Measurements from ENCODE around the gene ERCC4.

The ERCC4 gene

GRCh38 chr16:13921328-13921727, 1.4 kb downstream of the ERCC4 start:
- peak overlapping the region; percentile 94 for H3K4me3 Mint-ChIP-seq
- peaks cover 7% of the 10 kb centered on the region for H3K27me3 Mint-ChIP-seq (ENCODE audit: low read depth)
- peaks cover 9% of the 10 kb centered on the region for H3K36me3 Mint-ChIP-seq (ENCODE audit: low read depth)
- peaks cover 22% of the 10 kb centered on the region for H3K4me1 Mint-ChIP-seq (ENCODE audit: low read depth)
- H3K9me3 Mint-ChIP-seq = no peaks in the 10 kb centered on the region
- H3K27ac Mint-ChIP-seq = no peak overlapping the region

GRCh38 chr16:13923703-13924298, 3.8 kb downstream of the ERCC4 start:
- Mint-ChIP-seq H3K4me1 (ENCODE audit: low read depth) (peaks cover 23% of the 10 kb centered on the region), H3K4me3 (no peak overlapping the region), H3K9me3 (no peaks in the 10 kb centered on the region), H3K36me3 (ENCODE audit: low read depth) (peaks cover 15% of the 10 kb centered on the region), H3K27me3 (ENCODE audit: low read depth) (no peaks in the 10 kb centered on the region), H3K27ac (no peak overlapping the region)

- H3K9me3 Mint-ChIP-seq = no peaks in the 10 kb centered on the region
- H3K4me3 Mint-ChIP-seq = no peak overlapping the region
- peaks cover 16% of the 10 kb centered on the region for H3K36me3 Mint-ChIP-seq (ENCODE audit: low read depth)
- no peaks in the 10 kb centered on the region for H3K27me3 Mint-ChIP-seq (ENCODE audit: low read depth)
- H3K27ac Mint-ChIP-seq = no peak overlapping the region
- H3K4me1 Mint-ChIP-seq (ENCODE audit: low read depth) = peaks cover 6% of the 10 kb centered on the region
Measured at GRCh38 chr16:13926464-13926863, 6.5 kb downstream of the ERCC4 start.

GRCh38 chr16:13926891-13927290, 6.9 kb downstream of the ERCC4 start:
- peaks cover 16% of the 10 kb centered on the region for H3K36me3 Mint-ChIP-seq (ENCODE audit: low read depth)
- peaks cover 7% of the 10 kb centered on the region for H3K4me1 Mint-ChIP-seq (ENCODE audit: low read depth)
- H3K9me3 Mint-ChIP-seq = no peaks in the 10 kb centered on the region
- H3K4me3 Mint-ChIP-seq = no peak overlapping the region
- H3K27me3 Mint-ChIP-seq (ENCODE audit: low read depth) = no peaks in the 10 kb centered on the region
- H3K27ac Mint-ChIP-seq = no peak overlapping the region

- Mint-ChIP-seq H3K9me3 (no peaks in the 10 kb centered on the region), H3K27ac (no peak overlapping the region), H3K27me3 (ENCODE audit: low read depth) (no peaks in the 10 kb centered on the region), H3K4me1 (ENCODE audit: low read depth) (peaks cover 10% of the 10 kb centered on the region), H3K4me3 (no peak overlapping the region), H3K36me3 (ENCODE audit: low read depth) (peaks cover 16% of the 10 kb centered on the region)
Measured at GRCh38 chr16:13928646-13929045, 8.7 kb downstream of the ERCC4 start.

GRCh38 chr16:13931845-13932244, 11.9 kb downstream of the ERCC4 start:
- no peak overlapping the region for H3K4me3 Mint-ChIP-seq
- H3K9me3 Mint-ChIP-seq = no peaks in the 10 kb centered on the region
- no peak overlapping the region for H3K27ac Mint-ChIP-seq
- peaks cover 8% of the 10 kb centered on the region for H3K4me1 Mint-ChIP-seq (ENCODE audit: low read depth)
- peaks cover 17% of the 10 kb centered on the region for H3K36me3 Mint-ChIP-seq (ENCODE audit: low read depth)
- no peaks in the 10 kb centered on the region for H3K27me3 Mint-ChIP-seq (ENCODE audit: low read depth)

- Mint-ChIP-seq H3K27ac (no peak overlapping the region), H3K4me1 (ENCODE audit: low read depth) (peaks cover 8% of the 10 kb centered on the region), H3K27me3 (ENCODE audit: low read depth) (no peaks in the 10 kb centered on the region), H3K36me3 (ENCODE audit: low read depth) (peaks cover 29% of the 10 kb centered on the region), H3K4me3 (no peak overlapping the region), H3K9me3 (no peaks in the 10 kb centered on the region)
Measured at GRCh38 chr16:13935408-13935807, 15.5 kb downstream of the ERCC4 start.

GRCh38 chr16:13936155-13936554, 16.2 kb downstream of the ERCC4 start:
- Mint-ChIP-seq H3K27ac (no peak overlapping the region), H3K4me1 (ENCODE audit: low read depth) (peaks cover 8% of the 10 kb centered on the region), H3K4me3 (no peak overlapping the region), H3K9me3 (no peaks in the 10 kb centered on the region), H3K27me3 (ENCODE audit: low read depth) (no peaks in the 10 kb centered on the region), H3K36me3 (ENCODE audit: low read depth) (peaks cover 26% of the 10 kb centered on the region)

- Mint-ChIP-seq H3K4me1 (ENCODE audit: low read depth) (peaks cover 8% of the 10 kb centered on the region), H3K36me3 (ENCODE audit: low read depth) (peaks cover 26% of the 10 kb centered on the region), H3K27me3 (ENCODE audit: low read depth) (no peaks in the 10 kb centered on the region), H3K27ac (no peak overlapping the region), H3K4me3 (no peak overlapping the region), H3K9me3 (no peaks in the 10 kb centered on the region)
Measured at GRCh38 chr16:13936596-13937081, 16.7 kb downstream of the ERCC4 start.

GRCh38 chr16:13937411-13937810, 17.5 kb downstream of the ERCC4 start:
- no peaks in the 10 kb centered on the region for H3K9me3 Mint-ChIP-seq
- H3K4me3 Mint-ChIP-seq = no peak overlapping the region
- no peak overlapping the region for H3K27ac Mint-ChIP-seq
- peaks cover 26% of the 10 kb centered on the region for H3K36me3 Mint-ChIP-seq (ENCODE audit: low read depth)
- H3K27me3 Mint-ChIP-seq (ENCODE audit: low read depth) = no peaks in the 10 kb centered on the region
- peaks cover 4% of the 10 kb centered on the region for H3K4me1 Mint-ChIP-seq (ENCODE audit: low read depth)

- Mint-ChIP-seq H3K36me3 (ENCODE audit: low read depth) (peaks cover 31% of the 10 kb centered on the region), H3K9me3 (no peaks in the 10 kb centered on the region), H3K27me3 (ENCODE audit: low read depth) (no peaks in the 10 kb centered on the region), H3K4me1 (ENCODE audit: low read depth) (peaks cover 4% of the 10 kb centered on the region), H3K4me3 (no peak overlapping the region), H3K27ac (no peak overlapping the region)
Measured at GRCh38 chr16:13938480-13938879, 18.5 kb downstream of the ERCC4 start.

GRCh38 chr16:13939821-13940220, 19.9 kb downstream of the ERCC4 start:
- peaks cover 36% of the 10 kb centered on the region for H3K36me3 Mint-ChIP-seq (ENCODE audit: low read depth)
- H3K27ac Mint-ChIP-seq = no peak overlapping the region
- H3K27me3 Mint-ChIP-seq (ENCODE audit: low read depth) = no peaks in the 10 kb centered on the region
- no peak overlapping the region for H3K4me3 Mint-ChIP-seq
- peaks cover 4% of the 10 kb centered on the region for H3K4me1 Mint-ChIP-seq (ENCODE audit: low read depth)
- H3K9me3 Mint-ChIP-seq = peaks cover 3% of the 10 kb centered on the region

- Mint-ChIP-seq H3K9me3 (peaks cover 3% of the 10 kb centered on the region), H3K4me3 (no peak overlapping the region), H3K27me3 (ENCODE audit: low read depth) (no peaks in the 10 kb centered on the region), H3K36me3 (ENCODE audit: low read depth) (peaks cover 36% of the 10 kb centered on the region), H3K27ac (no peak overlapping the region), H3K4me1 (ENCODE audit: low read depth) (peaks cover 4% of the 10 kb centered on the region)
Measured at GRCh38 chr16:13940397-13940933, 20.5 kb downstream of the ERCC4 start.

GRCh38 chr16:13944816-13945215, 24.9 kb downstream of the ERCC4 start:
- H3K27me3 Mint-ChIP-seq (ENCODE audit: low read depth) = no peaks in the 10 kb centered on the region
- H3K9me3 Mint-ChIP-seq = peaks cover 3% of the 10 kb centered on the region
- H3K4me1 Mint-ChIP-seq (ENCODE audit: low read depth) = no peaks in the 10 kb centered on the region
- H3K36me3 Mint-ChIP-seq (ENCODE audit: low read depth) = peaks cover 34% of the 10 kb centered on the region
- no peak overlapping the region for H3K27ac Mint-ChIP-seq
- no peak overlapping the region for H3K4me3 Mint-ChIP-seq

GRCh38 chr16:13945744-13946485, 26.0 kb downstream of the ERCC4 start:
- H3K9me3 Mint-ChIP-seq = peaks cover 3% of the 10 kb centered on the region
- peaks cover 35% of the 10 kb centered on the region for H3K36me3 Mint-ChIP-seq (ENCODE audit: low read depth)
- no peaks in the 10 kb centered on the region for H3K27me3 Mint-ChIP-seq (ENCODE audit: low read depth)
- H3K4me3 Mint-ChIP-seq = no peak overlapping the region
- H3K27ac Mint-ChIP-seq = no peak overlapping the region
- H3K4me1 Mint-ChIP-seq (ENCODE audit: low read depth) = no peaks in the 10 kb centered on the region
